GM10248 (cell line): ENCODE measurements around the gene MEF2D.

Experiments
- CTCF ChIA-PET: fragments of 300-600 bp; sonication (Branson Sonifier 250); formaldehyde crosslinking; extraction: SDS; loops from one replicate; lab custom pipeline; 2021; ENCODE audit warnings: antibody characterized with exemption; lab: Yijun Ruan, JAX
- POLR2A ChIA-PET: fragments of 350-650 bp; sonication (Branson Sonifier 250); formaldehyde crosslinking; extraction: SDS; loops from one replicate; lab custom pipeline; 2020; ENCODE audit warnings: antibody characterized with exemption; lab: Yijun Ruan, JAX
- DNase-seq: peaks from one replicate; pipeline ENCODE4 v3.0.0; 2012; ENCODE audit errors: extremely low spot score
- TF ChIP-seq, protein P1 (sequence below): IDR thresholded peaks from 2 replicates; pipeline ENCODE4 v1.5.1; 2012; ENCODE audit warnings: mild to moderate bottlenecking, low read depth; ENCODE audit errors: extremely low read depth, missing control alignments, control extremely low read depth

The MEF2D gene

DNA sequence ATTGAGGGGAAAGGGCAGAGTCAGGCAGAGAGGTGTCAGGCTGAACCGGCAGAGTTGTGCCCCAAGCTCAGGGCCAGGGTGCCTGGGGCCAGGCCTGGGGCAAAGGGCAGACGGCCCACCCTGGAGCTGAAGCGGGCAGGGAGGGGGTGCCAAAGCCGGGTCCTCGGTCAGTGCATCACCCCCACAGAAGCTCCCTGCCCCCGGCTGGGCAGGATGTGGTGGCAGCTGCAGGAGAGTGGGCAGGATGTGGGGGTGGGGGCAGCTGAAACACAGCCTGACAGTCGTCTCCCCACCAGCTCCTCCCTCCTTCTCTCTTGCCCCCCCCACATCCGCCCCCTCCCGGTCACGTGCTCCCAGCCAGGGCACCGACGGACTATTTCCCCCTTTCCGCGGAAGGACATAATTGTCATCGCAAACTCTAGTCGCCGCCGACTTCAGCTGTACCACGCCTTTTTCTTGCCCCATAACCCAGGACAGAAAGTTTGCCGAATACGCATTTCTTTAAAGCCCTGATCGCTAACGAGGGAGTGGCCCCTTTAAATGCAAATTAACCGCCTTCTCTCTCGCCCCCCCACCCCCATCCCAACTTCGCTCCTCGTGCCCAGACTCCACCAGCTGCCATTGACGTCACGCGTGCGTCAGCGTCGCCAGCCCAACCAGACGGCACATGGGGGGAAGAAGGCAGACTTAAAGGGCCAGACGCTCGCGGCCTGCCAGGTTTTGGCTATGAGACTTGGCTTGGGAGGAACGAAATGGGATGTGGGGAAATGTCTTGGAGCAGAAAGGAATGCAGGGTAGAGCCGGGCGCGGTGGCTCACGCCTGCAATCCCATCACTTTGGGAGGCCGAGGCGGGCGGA, 4.5 kb upstream of the MEF2D start:
- DNase-seq = peak; percentile 88
- ChIA-PET CTCF (interaction anchor here (0.9 to 17.2 kb wide), 5 partner anchors 19 to 354 kb away, joined by 3 to 373 read pairs (median 3); no protein-coding TSS in a partner anchor), POLR2A (interaction anchor here (0.5 to 1.3 kb wide), 8 partner anchors 13 to 1667 kb away, joined by 3 to 10 read pairs (median 4); no protein-coding TSS in a partner anchor)
- TF ChIP-seq, protein P1, sequence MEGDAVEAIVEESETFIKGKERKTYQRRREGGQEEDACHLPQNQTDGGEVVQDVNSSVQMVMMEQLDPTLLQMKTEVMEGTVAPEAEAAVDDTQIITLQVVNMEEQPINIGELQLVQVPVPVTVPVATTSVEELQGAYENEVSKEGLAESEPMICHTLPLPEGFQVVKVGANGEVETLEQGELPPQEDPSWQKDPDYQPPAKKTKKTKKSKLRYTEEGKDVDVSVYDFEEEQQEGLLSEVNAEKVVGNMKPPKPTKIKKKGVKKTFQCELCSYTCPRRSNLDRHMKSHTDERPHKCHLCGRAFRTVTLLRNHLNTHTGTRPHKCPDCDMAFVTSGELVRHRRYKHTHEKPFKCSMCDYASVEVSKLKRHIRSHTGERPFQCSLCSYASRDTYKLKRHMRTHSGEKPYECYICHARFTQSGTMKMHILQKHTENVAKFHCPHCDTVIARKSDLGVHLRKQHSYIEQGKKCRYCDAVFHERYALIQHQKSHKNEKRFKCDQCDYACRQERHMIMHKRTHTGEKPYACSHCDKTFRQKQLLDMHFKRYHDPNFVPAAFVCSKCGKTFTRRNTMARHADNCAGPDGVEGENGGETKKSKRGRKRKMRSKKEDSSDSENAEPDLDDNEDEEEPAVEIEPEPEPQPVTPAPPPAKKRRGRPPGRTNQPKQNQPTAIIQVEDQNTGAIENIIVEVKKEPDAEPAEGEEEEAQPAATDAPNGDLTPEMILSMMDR = no peak

DNA sequence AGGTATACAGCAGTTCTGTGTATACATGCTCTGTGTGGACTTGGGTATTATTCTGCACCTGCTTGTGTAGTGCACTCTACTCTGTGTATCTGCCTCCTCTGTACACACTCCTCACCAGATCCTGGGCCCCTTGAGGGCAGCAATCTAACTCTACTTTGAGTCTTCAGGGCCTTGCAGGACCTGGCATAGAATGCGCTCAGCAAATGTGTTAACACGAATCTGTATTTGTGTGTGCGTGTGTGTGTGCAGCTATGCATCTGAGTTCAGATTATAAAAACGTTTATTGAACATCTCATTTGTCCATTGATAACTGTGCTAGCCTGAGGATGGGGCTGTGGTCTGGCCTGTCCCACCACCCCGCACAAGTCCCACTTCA, 3.9 kb upstream of the MEF2D start:
- POLR2A ChIA-PET = interaction anchor here (0.5 to 1.3 kb wide), 7 partner anchors 12 to 399 kb away, joined by 3 to 10 read pairs (median 4); no protein-coding TSS in a partner anchor
- CTCF ChIA-PET = interaction anchor here (0.9 to 17.2 kb wide), 6 partner anchors 18 to 354 kb away, joined by 3 to 373 read pairs (median 3); no protein-coding TSS in a partner anchor

DNA sequence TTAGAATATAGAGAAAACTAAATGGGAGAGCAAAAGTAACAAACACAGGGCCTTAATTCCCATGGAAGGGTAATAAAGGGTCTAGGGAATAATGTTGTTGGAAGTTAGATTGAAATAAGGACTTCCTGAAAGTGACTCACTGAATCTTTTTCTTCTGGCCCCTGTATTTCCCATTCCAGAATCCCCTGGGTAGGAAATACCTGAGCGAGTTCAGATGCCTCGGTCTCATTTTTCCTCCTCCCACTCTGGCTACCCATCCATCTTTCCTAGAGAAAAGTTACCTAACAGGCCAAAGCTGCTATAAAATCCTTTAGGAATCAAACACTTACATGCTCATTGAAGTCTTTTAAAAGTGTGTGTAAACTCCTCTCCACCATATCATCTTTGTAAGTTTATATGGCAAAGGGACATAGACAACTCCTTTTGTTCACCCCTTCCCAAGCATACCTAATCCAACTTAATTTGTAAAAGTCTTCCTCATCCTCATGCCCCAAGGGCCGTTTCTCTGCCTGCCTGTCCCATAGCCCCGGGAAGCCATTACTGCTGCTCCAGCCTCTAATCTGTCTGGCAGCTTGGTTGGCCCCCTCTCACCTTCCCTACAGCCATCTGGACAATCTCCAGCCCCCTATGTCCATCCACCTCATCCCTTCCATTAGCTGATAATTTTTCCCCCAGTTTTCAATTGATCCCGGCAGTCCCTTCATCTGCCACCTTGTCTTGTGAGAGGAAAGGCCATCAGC, 3.3 kb upstream of the MEF2D start:
- TF ChIP-seq, protein P1 = no peak
- ChIA-PET CTCF (interaction anchor here (0.5 to 17.2 kb wide), 5 partner anchors 17 to 105 kb away, joined by 3 to 373 read pairs (median 4); no protein-coding TSS in a partner anchor), POLR2A (no interaction called here)
- no peak for DNase-seq

More for the DNA sequence above, 3.9 kb upstream of the MEF2D start:
- no peak for DNase-seq
- TF ChIP-seq, protein P1 = no peak

DNA sequence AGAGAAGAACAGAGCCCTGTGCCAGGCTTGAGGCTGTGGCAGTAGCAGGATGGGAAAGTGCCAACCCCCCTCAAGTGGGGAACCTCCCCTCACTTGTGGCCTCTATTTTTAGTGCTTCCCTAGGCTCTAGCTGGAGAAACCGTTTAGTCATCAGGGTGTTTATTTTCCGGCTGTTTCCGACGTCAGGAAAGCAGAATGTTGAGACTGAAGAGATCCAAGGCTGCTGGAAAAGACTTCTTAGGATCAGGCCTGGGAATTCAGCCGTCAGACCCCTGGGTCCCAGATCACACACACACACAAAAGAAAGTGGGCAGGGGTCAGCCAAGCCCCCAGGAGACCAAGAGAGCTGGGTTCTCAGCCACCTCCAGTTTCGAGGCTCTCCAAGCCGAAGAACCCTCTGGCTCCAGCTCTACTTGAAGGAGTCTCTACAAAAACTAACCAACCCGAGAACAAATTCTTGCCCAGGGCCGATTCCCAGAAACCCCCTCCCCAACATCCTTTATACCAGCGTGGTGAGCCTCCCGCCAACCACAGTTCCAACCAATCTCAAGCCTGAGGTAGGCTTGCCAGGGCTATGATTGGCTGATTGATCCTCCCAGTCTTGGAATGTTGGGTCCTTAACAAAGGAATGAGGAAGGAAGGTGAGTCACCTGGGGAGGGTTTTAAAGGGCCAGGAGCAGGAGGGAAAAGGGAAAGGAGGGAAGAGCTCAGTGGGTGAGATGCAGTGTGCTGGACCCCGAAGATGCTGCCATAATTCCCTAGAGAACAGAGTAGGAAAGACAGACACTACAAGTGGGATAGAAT, 2.5 kb upstream of the MEF2D start:
- CTCF ChIA-PET = interaction anchor here (0.5 to 17.2 kb wide), 10 partner anchors 17 to 223 kb away, joined by 3 to 373 read pairs (median 6); no protein-coding TSS in a partner anchor
- POLR2A ChIA-PET = no interaction called here
- TF ChIP-seq, protein P1 = no peak
- no peak for DNase-seq

DNA sequence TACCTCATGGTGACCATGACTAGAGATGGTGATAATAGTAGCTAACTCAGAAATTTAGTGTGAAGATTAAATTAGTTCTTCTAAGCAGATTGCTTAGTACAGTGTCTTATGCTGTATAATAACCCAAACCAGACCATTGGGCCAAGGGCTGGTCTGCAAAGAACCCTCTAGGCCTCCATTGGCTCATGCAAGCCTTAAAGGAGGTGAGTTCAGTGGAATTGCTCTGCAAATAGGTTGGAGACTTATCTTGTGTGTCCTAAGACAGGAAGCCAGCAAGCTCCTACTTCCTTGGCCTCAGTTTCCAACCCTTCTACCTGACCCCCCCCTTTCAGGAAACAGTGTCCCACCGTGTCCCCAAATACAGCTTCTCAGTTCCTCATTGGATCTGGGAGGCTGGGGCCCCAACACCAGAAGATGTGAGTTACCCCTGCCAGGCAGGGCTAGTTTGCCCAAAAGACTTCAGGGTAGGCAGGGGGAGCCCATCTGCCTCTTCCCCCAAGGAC, 1.9 kb upstream of the MEF2D start:
- ChIA-PET CTCF (interaction anchor here (1.0 to 17.2 kb wide), 13 partner anchors 10 to 223 kb away, joined by 3 to 373 read pairs (median 6); no protein-coding TSS in a partner anchor), POLR2A (interaction anchor here (0.7 kb wide), 1 partner anchor 22 kb away, joined by 4 read pairs; no protein-coding TSS in a partner anchor)
- TF ChIP-seq, protein P1 = no peak
- DNase-seq = no peak
